GM23248 (cell line): ENCODE data around the gene GFM1. TPM values are rescaled to one million over a fixed set of nuclear protein-coding genes. Genes with fewer than 3 reads are reported as not detected.

Source experiments
- DNase-seq: peaks from one replicate; pipeline ENCODE4 v3.0.0-alpha.2; 2015
- H2AFZ ChIP-seq: fragments of 200-600 bp; sonication (generic); 2 replicates; pipeline ENCODE4 v1.6.1; 2016; ENCODE audit warnings: antibody characterized with exemption
- H3F3A ChIP-seq: fragments of 200-600 bp; sonication (generic); 2 replicates; pipeline ENCODE4 v1.6.1; 2016; ENCODE audit warnings: mild to moderate bottlenecking, antibody characterized with exemption, mixed run types; ENCODE audit not compliant: insufficient read depth
- H3K27ac ChIP-seq: fragments of 200-600 bp; sonication (generic); 2 replicates; pipeline ENCODE4 v1.5.1; 2016; ENCODE audit warnings: mild to moderate bottlenecking
- H3K27me3 ChIP-seq: fragments of 200-600 bp; sonication (generic); replicated peaks from 2 replicates; pipeline ENCODE4 v1.6.1; 2016; ENCODE audit warnings: mild to moderate bottlenecking; ENCODE audit not compliant: insufficient read depth
- H3K36me3 ChIP-seq: fragments of 200-600 bp; sonication (generic); 2 replicates; pipeline ENCODE4 v1.6.1; 2016; ENCODE audit warnings: low read depth, mild to moderate bottlenecking
- H3K4me1 ChIP-seq: fragments of 200-600 bp; sonication (generic); 2 replicates; pipeline ENCODE4 v1.6.1; 2016; ENCODE audit warnings: mild to moderate bottlenecking; ENCODE audit not compliant: insufficient read depth
- H3K4me2 ChIP-seq: fragments of 200-600 bp; sonication (generic); one replicate; pipeline ENCODE4 v1.6.1; 2016; ENCODE audit warnings: mild to moderate bottlenecking; ENCODE audit not compliant: unreplicated experiment
- H3K4me3 ChIP-seq: fragments of 200-600 bp; sonication (generic); 2 replicates; pipeline ENCODE4 v1.5.1; 2016; ENCODE audit warnings: mild to moderate bottlenecking
- H3K79me2 ChIP-seq: fragments of 200-600 bp; sonication (generic); 2 replicates; pipeline ENCODE4 v1.6.1; 2016; ENCODE audit warnings: mild to moderate bottlenecking; ENCODE audit not compliant: insufficient read depth
- H3K9ac ChIP-seq: fragments of 200-600 bp; sonication (generic); 2 replicates; pipeline ENCODE4 v1.6.1; 2016; ENCODE audit warnings: mild to moderate bottlenecking
- H3K9me2 ChIP-seq: fragments of 200-600 bp; sonication (generic); 2 replicates; pipeline ENCODE4 v1.6.1; 2016; ENCODE audit warnings: mixed run types, mild to moderate bottlenecking, moderate library complexity; ENCODE audit not compliant: insufficient read depth
- H3K9me3 ChIP-seq: fragments of 200-600 bp; sonication (generic); one replicate; pipeline ENCODE4 v1.6.1; 2017; ENCODE audit warnings: low read depth
- H4K20me1 ChIP-seq: fragments of 200-600 bp; sonication (generic); 2 replicates; pipeline ENCODE4 v1.6.0; 2016; ENCODE audit not compliant: insufficient read depth
- EZH2 ChIP-seq: fragments of 200-600 bp; sonication (generic); IDR thresholded peaks from 2 replicates; pipeline ENCODE4 v1.6.1; 2018; ENCODE audit warnings: antibody characterized with exemption, mild to moderate bottlenecking; ENCODE audit not compliant: insufficient read depth, poor library complexity, severe bottlenecking
- EZH2phosphoT487 ChIP-seq: fragments of 200-600 bp; sonication (generic); IDR thresholded peaks from 2 replicates; pipeline ENCODE4 v1.6.1; 2018; ENCODE audit warnings: antibody characterized with exemption, moderate library complexity, mild to moderate bottlenecking, low read depth; ENCODE audit not compliant: insufficient read depth
- WGBS, 2 experiments: methylation state at CpG; one replicate each; pipeline ENCODE4 v1.1.6; 2015 to 2017; ENCODE audit warnings: low lambda C conversion rate in 2 of 2, low coverage in 1 of 2; ENCODE audit errors: missing lambda C conversion rate in 2 of 2; 5-methylcytosine and 5-hydroxymethylcytosine counted together
- in situ Hi-C: fragments of 300-500 bp; cut with MboI; formaldehyde crosslinking; loops from 2 replicates; pipeline ENCODE4 v1.15.0; 2020
- polyA plus RNA-seq: library from polyadenylated mRNA; unstranded; fragments of >200 nt; fragmentation: Nextera tagmentation; extraction: Ambion mirVana; gene quantifications from 2 replicates; pipeline ENCODE4 v1.2.1, GENCODE V29; 2016
- total RNA-seq: library from RNA; depleted of rRNA; stranded (reverse); fragments of >200 nt; shearing (Covaris generic); gene quantifications from 2 replicates; pipeline ENCODE4 v1.2.3, GENCODE V29; 2014

Gene GFM1
- total and polyA plus RNA-seq, 2 experiments from 2014 or later, result 29.2 to 38.5 TPM

- no peaks in the 10 kb centered on the region for H3K27me3 ChIP-seq
- H3K9ac ChIP-seq, result no peak overlapping the region
- no peaks in the 10 kb centered on the region for H4K20me1 ChIP-seq
- 84 to 85% methylated on average over 7 of the region's 7 CpGs for WGBS, 2 experiments
- no peak for DNase-seq
- H3F3A ChIP-seq, result no peaks in the 10 kb centered on the region
- H3K4me1 ChIP-seq, result no peaks in the 10 kb centered on the region; the same call in 1 of the 2 replicates
- H3K4me3 ChIP-seq, result no peak overlapping the region
- no peaks in the 10 kb centered on the region for H3K79me2 ChIP-seq
- H3K27ac ChIP-seq, result no peak overlapping the region
- in situ Hi-C loops, result no loop called here
- H3K9me3 ChIP-seq, result no peaks in the 10 kb centered on the region
- H3K36me3 ChIP-seq, result no peaks in the 10 kb centered on the region
- TF ChIP-seq EZH2phosphoT487 (no peak), EZH2 (no peak)
- H3K9me2 ChIP-seq, result no peaks in the 10 kb centered on the region
- H3K4me2 ChIP-seq, result no peak overlapping the region
- no peak overlapping the region for H2AFZ ChIP-seq
Measured at GRCh38 chr3:158735296-158736033, 91.1 kb downstream of the GFM1 start.

GRCh38 chr3:158737410-158737809 lies 93.1 kb downstream of the GFM1 start:
- H3K9me2 ChIP-seq, result no peaks in the 10 kb centered on the region
- no peaks in the 10 kb centered on the region for H3K4me1 ChIP-seq
- TF ChIP-seq EZH2phosphoT487 (no peak), EZH2 (no peak)
- WGBS, 2 experiments, result 94 to 96% methylated on average over 2 of the region's 2 CpGs
- no peak overlapping the region for H2AFZ ChIP-seq
- no peaks in the 10 kb centered on the region for H3K9me3 ChIP-seq
- in situ Hi-C loops, result no loop called here
- H3K27ac ChIP-seq, result no peak overlapping the region
- no peak for DNase-seq
- no peaks in the 10 kb centered on the region for H3K36me3 ChIP-seq
- no peak overlapping the region for H3K4me2 ChIP-seq
- no peak overlapping the region for H3K9ac ChIP-seq
- no peaks in the 10 kb centered on the region for H4K20me1 ChIP-seq
- no peaks in the 10 kb centered on the region for H3K79me2 ChIP-seq
- H3K27me3 ChIP-seq, result no peaks in the 10 kb centered on the region
- no peaks in the 10 kb centered on the region for H3F3A ChIP-seq
- H3K4me3 ChIP-seq, result no peak overlapping the region

- no peak for TF ChIP-seq EZH2
- no peak for TF ChIP-seq EZH2phosphoT487
- no peak for DNase-seq
- no peaks in the 10 kb centered on the region for H3K79me2 ChIP-seq
- H3K4me2 ChIP-seq, result no peak overlapping the region
- H3K4me3 ChIP-seq, result no peak overlapping the region
- WGBS, 2 experiments, result 89 to 97% methylated on average over 9 of the region's 9 CpGs
- H3K4me1 ChIP-seq, result no peaks in the 10 kb centered on the region
- no peaks in the 10 kb centered on the region for H3K36me3 ChIP-seq
- H2AFZ ChIP-seq, result no peak overlapping the region
- in situ Hi-C loops, result no loop called here
- no peaks in the 10 kb centered on the region for H3K27me3 ChIP-seq
- no peak overlapping the region for H3K27ac ChIP-seq
- no peaks in the 10 kb centered on the region for H3F3A ChIP-seq
- H3K9me2 ChIP-seq, result no peaks in the 10 kb centered on the region
- H4K20me1 ChIP-seq, result no peaks in the 10 kb centered on the region
- H3K9ac ChIP-seq, result no peak overlapping the region
- H3K9me3 ChIP-seq, result no peaks in the 10 kb centered on the region
Measured at GRCh38 chr3:158737976-158738615, 93.8 kb downstream of the GFM1 start.

GRCh38 chr3:158738653-158739052 lies 94.3 kb downstream of the GFM1 start:
- in situ Hi-C loops, result no loop called here
- no peaks in the 10 kb centered on the region for H3K27me3 ChIP-seq
- WGBS, 2 experiments, result 91 to 95% methylated on average over 6 of the region's 6 CpGs

More at GRCh38 chr3:158738653-158739052, 94.3 kb downstream of the GFM1 start:
- Histone ChIP-seq H3K9ac (no peak overlapping the region), H3K9me3 (no peaks in the 10 kb centered on the region), H3K4me3 (no peak overlapping the region), H3K9me2 (no peaks in the 10 kb centered on the region), H3K79me2 (no peaks in the 10 kb centered on the region), H4K20me1 (no peaks in the 10 kb centered on the region), H2AFZ (no peak overlapping the region), H3K27ac (no peak overlapping the region), H3K36me3 (no peaks in the 10 kb centered on the region), H3K4me2 (no peak overlapping the region), H3F3A (no peaks in the 10 kb centered on the region), H3K4me1 (no peaks in the 10 kb centered on the region)
- no peak for DNase-seq
- TF ChIP-seq EZH2phosphoT487, result no peak
- TF ChIP-seq EZH2, result no peak
